Uterus (tissue), 4 donors: Measurements from ENCODE around the gene UGT1A8. TPM values are rescaled to one million over a fixed set of nuclear protein-coding genes. Genes with fewer than 3 reads are reported as not detected.
"Not testable (repeated sequence)": the region's sequence is repeated elsewhere in the genome, so short reads cannot be mapped to it uniquely, and the experiment has no call there.

Experiments used
- DNase-seq, 2 donors: peaks; one replicate each; pipeline ENCODE4 v3.0.0-alpha.2; 2019 to 2020
- H3K27ac ChIP-seq, 2 donors: fragments of 200-600 bp; sonication (generic); 1 replicate in 1 of 2; 2 replicates in 1 of 2; pipeline ENCODE4 v1.5.1; 2016 to 2018
- H3K27me3 ChIP-seq, 2 donors: fragments of 200-600 bp; sonication (generic); one replicate each; pipeline ENCODE4 v1.5.1; 2018 to 2019; ENCODE audit warnings: control low read depth in 1 of 2
- H3K36me3 ChIP-seq, 2 donors: fragments of 200-600 bp; sonication (generic); one replicate each; pipeline ENCODE4 v1.5.1; 2019; ENCODE audit warnings: control low read depth in 1 of 2
- H3K4me1 ChIP-seq, 2 donors: fragments of 200-600 bp; sonication (generic); one replicate each; pipeline ENCODE4 v1.5.1; 2018 to 2019; ENCODE audit warnings: control low read depth in 1 of 2
- H3K4me3 ChIP-seq, 2 donors: fragments of 200-600 bp; sonication (generic); 1 replicate in 1 of 2; 2 replicates in 1 of 2; pipeline ENCODE4 v1.5.1; 2018 to 2019; ENCODE audit warnings: mild to moderate bottlenecking in 1 of 2
- H3K9me3 ChIP-seq, 2 donors: fragments of 200-600 bp; sonication (generic); one replicate each; pipeline ENCODE4 v1.5.1; 2019; ENCODE audit warnings: control low read depth in 1 of 2
- CTCF ChIP-seq, 4 experiments: fragments of 200-600 bp in 2 of 4; fragments of 450-650 bp in 2 of 4; sonication (generic) in 2 of 4; IDR thresholded peaks; one replicate each; pipeline ENCODE4 v1.5.1; 2016 to 2019; ENCODE audit warnings: antibody characterized with exemption in 4 of 4, mild to moderate bottlenecking in 2 of 4, moderate library complexity in 1 of 4
- POLR2A ChIP-seq, 2 donors: fragments of 450-650 bp; IDR thresholded peaks; one replicate each; pipeline ENCODE4 v1.6.1; 2016; ENCODE audit warnings: antibody characterized with exemption in 2 of 2, mild to moderate bottlenecking in 1 of 2, moderate library complexity in 1 of 2
- intact Hi-C: fragments of 100-400 bp; cut with DNase I; formaldehyde crosslinking; loops from one replicate; pipeline ENCODE4 v1.15.1; 2023; ENCODE audit warnings: low total_unique reads
- total RNA-seq, 4 donors: library from RNA; depleted of rRNA in 3 of 4; stranded (reverse); fragments of >200 nt in 3 of 4; gene quantifications; one replicate each; pipeline versions ENCODE4 v1.1.0 to v1.2.4, GENCODE V29; 2014 to 2023
- donor health status: DM: yes; HTN: yes; CAD: no.

UGT1A8 gene
- total RNA-seq, 4 donors from 2014 or later: not detected

GRCh38 chr2:233620204-233620603 lies 2.8 kb downstream of the UGT1A8 start:
- H3K27ac ChIP-seq: no peak overlapping the region
- intact Hi-C loops: no loop called here

GRCh38 chr2:233621863-233622262 lies 4.4 kb downstream of the UGT1A8 start:
- H3K27ac ChIP-seq, DNase-seq, H3K9me3 ChIP-seq, intact Hi-C loops, H3K4me1 ChIP-seq, H3K27me3 ChIP-seq, H3K4me3 ChIP-seq, H3K36me3 ChIP-seq: not testable (repeated sequence)

More at GRCh38 chr2:233620204-233620603, 2.8 kb downstream of the UGT1A8 start:
- H3K4me3 ChIP-seq: no peak overlapping the region
- no peaks in the 10 kb centered on the region for H3K4me1 ChIP-seq
- TF ChIP-seq POLR2A (IDR thresholded peaks at IDR 0.05) (no peak), CTCF (IDR thresholded peaks at IDR 0.05) (no peak)
- no peaks in the 10 kb centered on the region for H3K9me3 ChIP-seq
- DNase-seq: no peak
- no peaks in the 10 kb centered on the region for H3K36me3 ChIP-seq
- no peaks in the 10 kb centered on the region for H3K27me3 ChIP-seq

- Histone ChIP-seq H3K27ac (no peak overlapping the region), H3K36me3 (no peaks in the 10 kb centered on the region), H3K27me3 (no peaks in the 10 kb centered on the region), H3K9me3 (no peaks in the 10 kb centered on the region), H3K4me1 (no peaks in the 10 kb centered on the region), H3K4me3 (no peak overlapping the region)
- DNase-seq: no peak
- TF ChIP-seq CTCF (IDR thresholded peaks at IDR 0.05): no peak
- no peak for TF ChIP-seq POLR2A (IDR thresholded peaks at IDR 0.05)
- intact Hi-C loops: no loop called here
Observed at GRCh38 chr2:233627331-233628025, 10.0 kb downstream of the UGT1A8 start.

GRCh38 chr2:233636306-233636705 lies 18.9 kb downstream of the UGT1A8 start, which contains the start of gene UGT1A10:
TSS of gene UGT1A10 (plus strand) at chr2:233636448. CDS start at chr2:233636523, 75 bp downstream.
- H3K4me1 ChIP-seq, H3K9me3 ChIP-seq, H3K4me3 ChIP-seq, H3K27ac ChIP-seq, H3K36me3 ChIP-seq, intact Hi-C loops, H3K27me3 ChIP-seq, DNase-seq: not testable (repeated sequence)

GRCh38 chr2:233638836-233639235 lies 21.4 kb downstream of the UGT1A8 start:
- Histone ChIP-seq H3K4me3 (no peak overlapping the region), H3K27ac (no peak overlapping the region), H3K36me3 (no peaks in the 10 kb centered on the region), H3K4me1 (no peaks in the 10 kb centered on the region), H3K9me3 (no peaks in the 10 kb centered on the region), H3K27me3 (no peaks in the 10 kb centered on the region)
- intact Hi-C loops: no loop called here
- no peak for TF ChIP-seq POLR2A (IDR thresholded peaks at IDR 0.05)
- no peak for TF ChIP-seq CTCF (IDR thresholded peaks at IDR 0.05)
- no peak for DNase-seq

- H3K36me3 ChIP-seq: no peaks in the 10 kb centered on the region
Observed at GRCh38 chr2:233639860-233640259, 22.4 kb downstream of the UGT1A8 start.

More at GRCh38 chr2:233639860-233640259, 22.4 kb downstream of the UGT1A8 start:
- no peak for TF ChIP-seq POLR2A (IDR thresholded peaks at IDR 0.05)
- TF ChIP-seq CTCF (IDR thresholded peaks at IDR 0.05): no peak
- Histone ChIP-seq H3K9me3 (no peaks in the 10 kb centered on the region), H3K27ac (no peak overlapping the region), H3K4me1 (no peaks in the 10 kb centered on the region), H3K27me3 (no peaks in the 10 kb centered on the region), H3K4me3 (no peak overlapping the region)
- DNase-seq: no peak
- intact Hi-C loops: no loop called here
